ENCODE results near the gene UBXN6.

GRCh38 chr19:4500841-4501591, 43.4 kb upstream of the UBXN6 start:
- no peak for TF ChIP-seq CTCF (IDR thresholded peaks at IDR 0.05 in 4 of 5, conservative IDR thresholded peaks at IDR 0.05 in 1 of 5)
- no peak for TF ChIP-seq POLR2A (IDR thresholded peaks at IDR 0.05)

Data from gastrocnemius medialis (tissue), 4 donors.